ENCODE measurements around the gene PPP4R1.

- TF ChIP-seq YY1 (IDR thresholded peaks at IDR 0.05; ENCODE audit: insufficient read depth, insufficient read length) = no peak
- TF ChIP-seq SUZ12 (IDR thresholded peaks at IDR 0.05; ENCODE audit: extremely low read depth, insufficient read depth, insufficient read length) = no peak
Observed at GRCh38 chr18:9517869-9518268, 96.5 kb downstream of the PPP4R1 start.
